CD14-positive monocyte (primary cell): ENCODE measurements around the gene SWT1. TPM values are rescaled to one million over a fixed set of nuclear protein-coding genes. Genes with fewer than 3 reads are reported as not detected.

Experiments used
- DNase-seq, 3 donors: peaks; one replicate each; pipeline ENCODE4 v3.0.0-alpha.2; 2011 to 2022
- H2AFZ ChIP-seq: 2 replicates; pipeline ENCODE4 v1.6.0; 2012; ENCODE audit warnings: mild to moderate bottlenecking, low read depth, low read length, inconsistent platforms; ENCODE audit not compliant: insufficient read depth, poor library complexity, severe bottlenecking
- H3K27ac ChIP-seq, 2 donors: 1 replicate in 1 of 2; 2 replicates in 1 of 2; pipeline ENCODE4 v1.5.1; 2012 to 2013; ENCODE audit warnings: low read length in 2 of 2, control low read depth in 1 of 2, inconsistent platforms in 1 of 2, low read depth in 1 of 2, mild to moderate bottlenecking in 1 of 2
- H3K27me3 ChIP-seq, 2 donors: one replicate each; pipeline versions ENCODE4 v1.6.0 to v1.6.1; 2011 to 2013; ENCODE audit warnings: low read length in 2 of 2; ENCODE audit not compliant: control insufficient read depth in 2 of 2, insufficient read depth in 2 of 2
- H3K36me3 ChIP-seq, 2 donors: replicated peaks in 1 of 2; 1 replicate in 1 of 2; 2 replicates in 1 of 2; pipeline versions ENCODE4 v1.5.1 to v1.6.1; 2012 to 2013; ENCODE audit warnings: low read length in 2 of 2, control low read depth in 1 of 2, inconsistent platforms in 1 of 2, mild to moderate bottlenecking in 1 of 2; ENCODE audit not compliant: insufficient read depth in 2 of 2, control insufficient read depth in 1 of 2
- H3K4me1 ChIP-seq, 2 donors: 1 replicate in 1 of 2; 2 replicates in 1 of 2; pipeline versions ENCODE4 v1.5.1 to v1.6.1; 2012 to 2013; ENCODE audit warnings: low read length in 2 of 2, control low read depth in 1 of 2, inconsistent platforms in 1 of 2, mild to moderate bottlenecking in 1 of 2, moderate library complexity in 1 of 2; ENCODE audit not compliant: insufficient read depth in 2 of 2, control insufficient read depth in 1 of 2
- H3K4me2 ChIP-seq: replicated peaks from 2 replicates; pipeline ENCODE3; 2012; ENCODE audit warnings: low read length, moderate library complexity, mild to moderate bottlenecking; ENCODE audit not compliant: poor library complexity, severe bottlenecking; ENCODE audit errors: extremely low read depth
- H3K4me3 ChIP-seq, 3 experiments: fragments of 200-600 bp in 1 of 3; sonication (generic) in 1 of 3; replicated peaks in 1 of 3; 1 replicate in 2 of 3; 2 replicates in 1 of 3; pipeline ENCODE4 v1.5.1; 2011 to 2013; ENCODE audit warnings: low read length in 3 of 3, mild to moderate bottlenecking in 3 of 3, control low read depth in 2 of 3, low read depth in 2 of 3, inconsistent platforms in 1 of 3, moderate library complexity in 1 of 3
- H3K79me2 ChIP-seq: 2 replicates; pipeline ENCODE4 v1.6.0; 2012; ENCODE audit warnings: mild to moderate bottlenecking, control low read depth, inconsistent platforms, low read length, moderate library complexity; ENCODE audit not compliant: insufficient read depth
- H3K9ac ChIP-seq: 2 replicates; pipeline ENCODE4 v1.6.0; 2017; ENCODE audit warnings: low read length, mild to moderate bottlenecking; ENCODE audit not compliant: insufficient read depth, poor library complexity, severe bottlenecking
- H3K9me3 ChIP-seq, 2 donors: replicated peaks in 1 of 2; 1 replicate in 1 of 2; 2 replicates in 1 of 2; pipeline versions ENCODE4 v1.5.1 to v1.6.1; 2012 to 2013; ENCODE audit warnings: low read length in 2 of 2, control low read depth in 1 of 2; ENCODE audit not compliant: control insufficient read depth in 1 of 2, insufficient read depth in 1 of 2
- H4K20me1 ChIP-seq: 2 replicates; pipeline ENCODE4 v1.6.0; 2012; ENCODE audit warnings: mild to moderate bottlenecking, low read length, control low read depth, moderate library complexity; ENCODE audit not compliant: insufficient read depth
- H3K27ac Mint-ChIP-seq, 7 donors: one replicate each; pipeline ENCODE4 v1.8.0; 2020; ENCODE audit warnings: mild to moderate bottlenecking in 7 of 7, mixed read lengths in 7 of 7, moderate library complexity in 6 of 7, inconsistent platforms in 2 of 7
- H3K27me3 Mint-ChIP-seq, 3 donors: one replicate each; pipeline ENCODE4 v1.8.0; 2021 to 2022; ENCODE audit warnings: low read depth in 3 of 3, mild to moderate bottlenecking in 3 of 3, mixed read lengths in 3 of 3, moderate library complexity in 3 of 3, inconsistent platforms in 1 of 3
- H3K36me3 Mint-ChIP-seq, 2 donors: one replicate each; pipeline ENCODE4 v1.8.0; 2020; ENCODE audit warnings: mixed read lengths in 2 of 2, inconsistent platforms in 1 of 2, mild to moderate bottlenecking in 1 of 2
- H3K4me1 Mint-ChIP-seq: one replicate; pipeline ENCODE4 v1.8.0; 2020; ENCODE audit warnings: mild to moderate bottlenecking, mixed read lengths
- H3K4me3 Mint-ChIP-seq, 2 donors: one replicate each; pipeline ENCODE4 v1.8.0; 2020; ENCODE audit warnings: mild to moderate bottlenecking in 2 of 2, mixed read lengths in 2 of 2, moderate library complexity in 1 of 2
- H3K9me3 Mint-ChIP-seq, 7 donors: one replicate each; pipeline ENCODE4 v1.8.0; 2020 to 2022; ENCODE audit warnings: mixed read lengths in 7 of 7, mild to moderate bottlenecking in 6 of 7, moderate library complexity in 6 of 7, inconsistent platforms in 2 of 7
- CTCF ChIP-seq: fragments of 200-600 bp; IDR thresholded peaks from one replicate; pipeline ENCODE4 v1.8.0; 2022; ENCODE audit warnings: antibody characterized with exemption, mild to moderate bottlenecking
- WGBS: methylation state at CpG from one replicate; pipeline ENCODE4 v1.1.5; 2013; ENCODE audit warnings: missing lambda C conversion rate; ENCODE audit not compliant: insufficient coverage; 5-methylcytosine and 5-hydroxymethylcytosine counted together
- intact Hi-C, 2 donors: fragments of 100-400 bp; cut with micrococcal nuclease; formaldehyde crosslinking; loops; one replicate each; pipeline versions ENCODE4 v1.15.0 to v1.15.1; 2023
- polyA plus RNA-seq, 3 donors: library from polyadenylated mRNA; depleted of rRNA in 1 of 3; unstranded in 2 of 3; stranded (reverse) in 1 of 3; fragments of 300-500 nt in 2 of 3; fragments of >200 nt in 1 of 3; fragmentation: Illumina TruSeq in 2 of 3; gene quantifications; 1 replicate in 2 of 3; 2 replicates in 1 of 3; pipeline ENCODE4 v1.2.3, GENCODE V29; 2012 to 2021
- small RNA-seq: library from RNA; depleted of rRNA; stranded (forward); fragments of <200 nt; gene quantifications from one replicate; pipeline ENCODE3, GENCODE V24; 2012; ENCODE audit warnings: low read depth; ENCODE audit not compliant: insufficient read length

The SWT1 gene
- polyA plus RNA-seq, 3 donors = 0.89 to 2.8 (median 1.7) TPM

- no peaks in the 10 kb centered on the region for H3K27me3 ChIP-seq
- Mint-ChIP-seq H3K36me3 (peaks cover 3 to 4% of the 10 kb centered on the region in 2 donors), H3K9me3 (peaks cover 0 to 3% (median 0%) of the 10 kb centered on the region in 7 donors), H3K4me1 (peaks cover 48% of the 10 kb centered on the region), H3K4me3 (peak overlapping the region; percentile 28 to 60), H3K27ac (peak overlapping the region; percentile 90 to 97 (median 95)), H3K27me3 (no peaks in the 10 kb centered on the region)
- H3K27ac ChIP-seq = peak overlapping the region; percentile 75 to 88
- 0% methylated on average over 1 of the region's 8 CpGs for WGBS
- intact Hi-C loops = loop anchor here in 1 of 2 donors (5.0 kb wide), 1 partner anchor 33 kb away; no protein-coding TSS in a partner anchor
- H3K9me3 ChIP-seq = no peaks in the 10 kb centered on the region
- peak overlapping the region; percentile 51 for H2AFZ ChIP-seq
- H3K4me2 ChIP-seq = peak overlapping the region; percentile 64
- peaks cover 46 to 56% of the 10 kb centered on the region in 2 donors for H3K4me1 ChIP-seq
- no peaks in the 10 kb centered on the region for H3K36me3 ChIP-seq
- no peaks in the 10 kb centered on the region for H4K20me1 ChIP-seq
- no peaks in the 10 kb centered on the region for H3K79me2 ChIP-seq
- peak; percentile 68 to 92 (median 87) for DNase-seq
- TF ChIP-seq CTCF = no peak
- peak overlapping the region in 1 of 3 experiments; percentile 51 for H3K4me3 ChIP-seq
- peak overlapping the region; percentile 39 for H3K9ac ChIP-seq
Measured at GRCh38 chr1:185338719-185339622, 182.0 kb downstream of the SWT1 start.

DNA sequence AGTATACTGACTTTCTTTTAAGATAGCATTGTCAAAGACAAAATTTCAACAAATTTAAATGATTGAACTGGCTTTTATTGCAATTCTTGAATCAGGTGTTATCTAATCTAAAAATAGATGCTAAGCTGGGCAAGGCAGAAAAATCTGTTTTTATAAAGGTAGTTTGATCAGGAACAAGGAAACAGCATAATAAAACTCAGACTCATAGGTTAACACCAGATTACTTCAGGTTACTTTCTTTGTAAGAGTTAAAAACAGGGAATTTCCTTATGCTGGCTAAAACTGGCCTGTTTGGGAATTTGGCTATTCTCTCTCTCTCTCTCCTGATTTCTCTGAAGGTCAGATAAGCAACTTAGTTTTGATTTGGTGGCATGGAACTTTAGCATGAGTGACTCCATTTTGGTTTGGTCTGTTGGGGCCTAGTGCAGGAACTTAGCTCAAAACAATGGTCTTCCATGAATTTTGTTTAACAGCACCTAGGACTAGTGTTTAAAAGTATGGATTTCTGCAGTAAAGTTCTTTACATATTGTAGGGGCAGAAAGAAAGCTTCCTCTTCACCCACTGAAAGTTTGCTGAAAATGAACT lies 184.3 kb downstream of the SWT1 start:
- H3K9me3 ChIP-seq = no peaks in the 10 kb centered on the region

More for the DNA sequence above, 184.3 kb downstream of the SWT1 start:
- Mint-ChIP-seq H3K4me3 (no peak overlapping the region), H3K27ac (no peak overlapping the region), H3K9me3 (peaks cover 0 to 1% (median 0%) of the 10 kb centered on the region in 7 donors), H3K36me3 (peaks cover 3 to 4% of the 10 kb centered on the region in 2 donors), H3K27me3 (peaks cover 0 to 3% (median 0%) of the 10 kb centered on the region in 3 donors), H3K4me1 (peaks cover 54% of the 10 kb centered on the region)
- no peak overlapping the region for H3K4me2 ChIP-seq
- no peaks in the 10 kb centered on the region for H4K20me1 ChIP-seq
- H3K27ac ChIP-seq = no peak overlapping the region
- no peak for TF ChIP-seq CTCF
- no peaks in the 10 kb centered on the region for H3K36me3 ChIP-seq
- H3K79me2 ChIP-seq = no peaks in the 10 kb centered on the region
- no peak overlapping the region for H3K9ac ChIP-seq
- no peak overlapping the region for H3K4me3 ChIP-seq
- H3K4me1 ChIP-seq = peaks cover 45 to 60% of the 10 kb centered on the region in 2 donors
- no peaks in the 10 kb centered on the region for H3K27me3 ChIP-seq
- DNase-seq = no peak
- no peak overlapping the region for H2AFZ ChIP-seq
- intact Hi-C loops = no loop called here

Small RNA genes lying within 50 kb of the gene (small RNA-seq; reads per million reads assigned to genes)
- not detected for gene RF00019

Other genes starting within 250 kb of the SWT1 start
- gene NIBAN1, start 182.7 kb upstream of the SWT1 start, polyA plus RNA-seq = 10 to 100 TPM; 10.2 to 24.6 (median 12.4) TPM
- gene RNF2, start 111.6 kb upstream of the SWT1 start, polyA plus RNA-seq = 10 to 100 TPM; 15.5 to 25.2 (median 19.3) TPM
- gene TRMT1L, start 214 bp upstream of the SWT1 start, polyA plus RNA-seq = 10 to 100 TPM in 1 of 3 donors, 1 to 10 TPM in 2; 5.0 to 11.5 (median 7.4) TPM
- 10 to 100 TPM; 50.9 to 97.7 (median 69.2) TPM for gene IVNS1ABP, start 160.1 kb downstream of the SWT1 start, polyA plus RNA-seq